Endothelial cell of hepatic sinusoid (primary cell): ENCODE results near the gene TAS1R1.

Experiments
- in situ Hi-C: cut with HindIII; loops from 2 replicates; pipeline ENCODE4 v1.10.0; 2017; ENCODE audit warnings: low sequenced_read_pairs

The TAS1R1 gene

GRCh38 chr1:6627841-6628545 lies 72.9 kb downstream of the TAS1R1 start:
- in situ Hi-C loops = no loop called here

- in situ Hi-C loops = no loop called here
Measured at GRCh38 chr1:6628971-6629479, 73.9 kb downstream of the TAS1R1 start.
